ENCODE results near the gene KDELR1. TPM values are rescaled to one million over a fixed set of nuclear protein-coding genes. Genes with fewer than 3 reads are reported as not detected.

The KDELR1 gene
- total RNA-seq, 1 donor from 2014 or later, result 255 TPM

GRCh38 chr19:48385461-48386087 lies 5.8 kb downstream of the KDELR1 start:
- no peaks in the 10 kb centered on the region for H3K9me3 Mint-ChIP-seq
- H3K4me3 Mint-ChIP-seq, result no peak overlapping the region
- no peak for TF ChIP-seq CTCF (IDR thresholded peaks at IDR 0.05; ENCODE audit: unreplicated experiment)
- peaks cover 44% of the 10 kb centered on the region for H3K36me3 Mint-ChIP-seq
- DNase-seq (ENCODE audit: low spot score in 2 of 2, unreplicated experiment in 2 of 2), result no peak
- H3K4me1 Mint-ChIP-seq, result peaks cover 10% of the 10 kb centered on the region
- H3K27me3 Mint-ChIP-seq (ENCODE audit: low read depth), result no peaks in the 10 kb centered on the region
- H3K27ac Mint-ChIP-seq, result no peak overlapping the region

GRCh38 chr19:48382286-48382685 lies 9.1 kb downstream of the KDELR1 start:
- no peaks in the 10 kb centered on the region for H3K4me1 Mint-ChIP-seq
- no peaks in the 10 kb centered on the region for H3K27me3 Mint-ChIP-seq (ENCODE audit: low read depth)
- H3K36me3 Mint-ChIP-seq, result peaks cover 33% of the 10 kb centered on the region
- H3K4me3 Mint-ChIP-seq, result no peak overlapping the region
- H3K27ac Mint-ChIP-seq, result no peak overlapping the region
- no peaks in the 10 kb centered on the region for H3K9me3 Mint-ChIP-seq
- no peak for DNase-seq (ENCODE audit: low spot score in 2 of 2, unreplicated experiment in 2 of 2)
- no peak for TF ChIP-seq CTCF (IDR thresholded peaks at IDR 0.05; ENCODE audit: unreplicated experiment)

- H3K4me3 Mint-ChIP-seq, result no peak overlapping the region
- H3K36me3 Mint-ChIP-seq, result peaks cover 30% of the 10 kb centered on the region
- no peaks in the 10 kb centered on the region for H3K27me3 Mint-ChIP-seq (ENCODE audit: low read depth)
- no peak for DNase-seq (ENCODE audit: low spot score in 2 of 2, unreplicated experiment in 2 of 2)
- no peak overlapping the region for H3K27ac Mint-ChIP-seq
- TF ChIP-seq CTCF (IDR thresholded peaks at IDR 0.05; ENCODE audit: unreplicated experiment), result no peak
- H3K4me1 Mint-ChIP-seq, result no peaks in the 10 kb centered on the region
- no peaks in the 10 kb centered on the region for H3K9me3 Mint-ChIP-seq
Observed at GRCh38 chr19:48381178-48381950, 10.0 kb downstream of the KDELR1 start.

GRCh38 chr19:48379058-48379457 lies 12.3 kb downstream of the KDELR1 start:
- no peak for TF ChIP-seq CTCF (IDR thresholded peaks at IDR 0.05; ENCODE audit: unreplicated experiment)
- no peaks in the 10 kb centered on the region for H3K9me3 Mint-ChIP-seq
- no peaks in the 10 kb centered on the region for H3K27me3 Mint-ChIP-seq (ENCODE audit: low read depth)
- H3K4me1 Mint-ChIP-seq, result no peaks in the 10 kb centered on the region
- no peak overlapping the region for H3K27ac Mint-ChIP-seq
- no peak for DNase-seq (ENCODE audit: low spot score in 2 of 2, unreplicated experiment in 2 of 2)
- H3K4me3 Mint-ChIP-seq, result no peak overlapping the region
- peaks cover 19% of the 10 kb centered on the region for H3K36me3 Mint-ChIP-seq

- no peak for DNase-seq (ENCODE audit: low spot score in 2 of 2, unreplicated experiment in 2 of 2)
- peaks cover 15% of the 10 kb centered on the region for H3K36me3 Mint-ChIP-seq
- no peaks in the 10 kb centered on the region for H3K9me3 Mint-ChIP-seq
- TF ChIP-seq CTCF (IDR thresholded peaks at IDR 0.05; ENCODE audit: unreplicated experiment), result no peak
- H3K27ac Mint-ChIP-seq, result no peak overlapping the region
- peaks cover under 1% of the 10 kb centered on the region for H3K4me1 Mint-ChIP-seq
- H3K4me3 Mint-ChIP-seq, result no peak overlapping the region
- no peaks in the 10 kb centered on the region for H3K27me3 Mint-ChIP-seq (ENCODE audit: low read depth)
Observed at GRCh38 chr19:48378194-48378570, 13.2 kb downstream of the KDELR1 start.

All from mesothelial cell of epicardium (in vitro differentiated cells).